ENCODE results near the gene PPP1R15A. TPM values are rescaled to one million over a fixed set of nuclear protein-coding genes. Genes with fewer than 3 reads are reported as not detected.
"Not testable (repeated sequence)": the region's sequence is repeated elsewhere in the genome, so short reads cannot be mapped to it uniquely, and the experiment has no call there.

PPP1R15A gene
- total RNA-seq, 1 donor from 2014 or later, result 76.4 TPM

- Histone ChIP-seq H3K4me3 (peak overlapping the region; percentile 58), H3K27ac (replicated peaks) (peak overlapping the region; percentile 58), H3K9me3 (replicated peaks) (no peaks in the 10 kb centered on the region), H3K36me3 (no peaks in the 10 kb centered on the region), H3K4me1 (peaks cover 19% of the 10 kb centered on the region), H3K27me3 (ENCODE audit: low read depth) (no peaks in the 10 kb centered on the region)
- no peak for TF ChIP-seq CTCF (IDR thresholded peaks at IDR 0.05; ENCODE audit: borderline replicate concordance)
- no peak for DNase-seq
- intact Hi-C loops (cut with micrococcal nuclease), result loop anchor here (2.0 kb wide), 1 partner anchor 43 kb away; no protein-coding TSS in a partner anchor
Observed at GRCh38 chr19:48837687-48838086, 34.5 kb upstream of the PPP1R15A start.

GRCh38 chr19:48841047-48841446 lies 31.2 kb upstream of the PPP1R15A start:
- peaks cover 13% of the 10 kb centered on the region for H3K4me1 ChIP-seq
- H3K4me3 ChIP-seq, result no peak overlapping the region
- H3K9me3 ChIP-seq (replicated peaks), result no peaks in the 10 kb centered on the region
- intact Hi-C loops (cut with micrococcal nuclease), result no loop called here
- H3K27ac ChIP-seq (replicated peaks), result no peak overlapping the region
- no peak for TF ChIP-seq CTCF (IDR thresholded peaks at IDR 0.05; ENCODE audit: borderline replicate concordance)
- peaks cover 8% of the 10 kb centered on the region for H3K36me3 ChIP-seq
- H3K27me3 ChIP-seq (ENCODE audit: low read depth), result no peaks in the 10 kb centered on the region
- no peak for DNase-seq

GRCh38 chr19:48841571-48841970 lies 30.6 kb upstream of the PPP1R15A start:
- Histone ChIP-seq H3K27me3 (ENCODE audit: low read depth) (no peaks in the 10 kb centered on the region), H3K4me1 (peaks cover 8% of the 10 kb centered on the region), H3K36me3 (peaks cover 8% of the 10 kb centered on the region), H3K4me3 (no peak overlapping the region), H3K27ac (replicated peaks) (no peak overlapping the region), H3K9me3 (replicated peaks) (no peaks in the 10 kb centered on the region)
- TF ChIP-seq CTCF (IDR thresholded peaks at IDR 0.05; ENCODE audit: borderline replicate concordance), result no peak
- intact Hi-C loops (cut with micrococcal nuclease), result no loop called here
- DNase-seq, result no peak

GRCh38 chr19:48842789-48843162 lies 29.4 kb upstream of the PPP1R15A start:
- Histone ChIP-seq H3K4me3 (no peak overlapping the region), H3K27me3 (ENCODE audit: low read depth) (no peaks in the 10 kb centered on the region), H3K4me1 (no peaks in the 10 kb centered on the region), H3K36me3 (peaks cover 14% of the 10 kb centered on the region), H3K27ac (replicated peaks) (no peak overlapping the region), H3K9me3 (replicated peaks) (no peaks in the 10 kb centered on the region)
- DNase-seq, result no peak
- intact Hi-C loops (cut with micrococcal nuclease), result no loop called here
- peak; percentile 87 for TF ChIP-seq CTCF (IDR thresholded peaks at IDR 0.05; ENCODE audit: borderline replicate concordance)

- Histone ChIP-seq H3K9me3 (replicated peaks) (no peaks in the 10 kb centered on the region), H3K27me3 (ENCODE audit: low read depth) (no peaks in the 10 kb centered on the region), H3K36me3 (peaks cover 15% of the 10 kb centered on the region), H3K4me3 (no peak overlapping the region), H3K4me1 (no peaks in the 10 kb centered on the region), H3K27ac (replicated peaks) (no peak overlapping the region)
- no peak for TF ChIP-seq CTCF (IDR thresholded peaks at IDR 0.05; ENCODE audit: borderline replicate concordance)
- no peak for DNase-seq
- intact Hi-C loops (cut with micrococcal nuclease), result no loop called here
Observed at GRCh38 chr19:48844472-48844871, 27.7 kb upstream of the PPP1R15A start.

GRCh38 chr19:48845384-48845783 lies 26.8 kb upstream of the PPP1R15A start:
- H3K4me3 ChIP-seq, result no peak overlapping the region
- H3K9me3 ChIP-seq (replicated peaks), result no peaks in the 10 kb centered on the region
- no peaks in the 10 kb centered on the region for H3K4me1 ChIP-seq
- DNase-seq, result no peak
- no peaks in the 10 kb centered on the region for H3K27me3 ChIP-seq (ENCODE audit: low read depth)
- intact Hi-C loops (cut with micrococcal nuclease), result no loop called here
- H3K36me3 ChIP-seq, result peaks cover 15% of the 10 kb centered on the region
- H3K27ac ChIP-seq (replicated peaks), result no peak overlapping the region
- TF ChIP-seq CTCF (IDR thresholded peaks at IDR 0.05; ENCODE audit: borderline replicate concordance), result no peak

GRCh38 chr19:48846659-48847058 lies 25.6 kb upstream of the PPP1R15A start:
- intact Hi-C loops (cut with micrococcal nuclease); H3K4me1 ChIP-seq; H3K4me3 ChIP-seq; DNase-seq; H3K27me3 ChIP-seq (ENCODE audit: low read depth); H3K9me3 ChIP-seq (replicated peaks); H3K27ac ChIP-seq (replicated peaks): not testable (repeated sequence)
- H3K36me3 ChIP-seq, result peaks cover 15% of the 10 kb centered on the region
